Spleen (tissue), 11 donors: ENCODE measurements around the gene SAMD7. TPM values are rescaled to one million over a fixed set of nuclear protein-coding genes. Genes with fewer than 3 reads are reported as not detected.

ENCODE experiments used
- DNase-seq: peaks from one replicate; pipeline ENCODE4 v3.0.0-alpha.2; 2020
- H3K27ac ChIP-seq, 8 donors: fragments of 200-600 bp; sonication (generic) in 7 of 8; 1 replicate in 4 of 8; 2 replicates in 4 of 8; pipeline versions ENCODE4 v1.5.0 to v1.8.0; 2016 to 2021; ENCODE audit warnings: inconsistent platforms in 4 of 8, mild to moderate bottlenecking in 4 of 8, moderate library complexity in 1 of 8
- H3K27me3 ChIP-seq, 7 donors: fragments of 200-600 bp; sonication (generic) in 6 of 7; replicated peaks in 1 of 7; 1 replicate in 4 of 7; 2 replicates in 3 of 7; pipeline versions ENCODE4 v1.5.0 to v1.8.0; 2016 to 2021; ENCODE audit warnings: inconsistent platforms in 3 of 7, mild to moderate bottlenecking in 1 of 7
- H3K36me3 ChIP-seq, 6 donors: fragments of 200-600 bp; sonication (generic) in 5 of 6; 1 replicate in 4 of 6; 2 replicates in 2 of 6; pipeline versions ENCODE4 v1.5.0 to v1.8.0; 2016 to 2021; ENCODE audit warnings: inconsistent platforms in 2 of 6
- H3K4me1 ChIP-seq, 6 donors: fragments of 200-600 bp; sonication (generic) in 5 of 6; 1 replicate in 3 of 6; 2 replicates in 3 of 6; pipeline versions ENCODE4 v1.5.0 to v1.8.0; 2016 to 2021; ENCODE audit warnings: inconsistent platforms in 3 of 6
- H3K4me3 ChIP-seq, 8 donors: fragments of 200-600 bp; sonication (generic) in 7 of 8; 1 replicate in 4 of 8; 2 replicates in 4 of 8; pipeline versions ENCODE4 v1.5.0 to v1.8.0; 2016 to 2021; ENCODE audit warnings: inconsistent platforms in 4 of 8, mild to moderate bottlenecking in 4 of 8, moderate library complexity in 2 of 8
- H3K9me3 ChIP-seq, 8 donors: fragments of 200-600 bp; sonication (generic) in 7 of 8; 1 replicate in 4 of 8; 2 replicates in 4 of 8; pipeline versions ENCODE4 v1.5.0 to v1.8.0; 2016 to 2021; ENCODE audit warnings: inconsistent platforms in 4 of 8
- POLR2A ChIP-seq, 3 donors: fragments of 450-650 bp; IDR thresholded peaks; one replicate each; pipeline ENCODE4 v1.5.1; 2017; ENCODE audit warnings: antibody characterized with exemption in 3 of 3, mild to moderate bottlenecking in 1 of 3
- POLR2AphosphoS5 ChIP-seq, 3 donors: sonication (generic); formaldehyde crosslinking; IDR thresholded peaks; one replicate each; pipeline ENCODE4 v1.5.1; 2017; ENCODE audit warnings: antibody characterized with exemption in 3 of 3
- WGBS, 5 donors: extraction: QIAGEN DNeasy Blood & Tissue Kit in 3 of 5; methylation state at CpG; one replicate each; pipeline versions ENCODE4 v1.1.5 to v1.1.7; 2013 to 2018; 5-methylcytosine and 5-hydroxymethylcytosine counted together
- intact Hi-C: fragments of 100-400 bp; cut with DNase I; formaldehyde crosslinking; loops from one replicate; pipeline ENCODE4 v1.15.0; 2023; ENCODE audit warnings: low total_unique reads
- polyA plus RNA-seq, 3 donors: library from polyadenylated mRNA; stranded (reverse); fragments of 200-250 nt; gene quantifications; one replicate each; pipeline ENCODE4 v1.2.1, GENCODE V29; 2013
- total RNA-seq, 7 donors: library from RNA; depleted of rRNA in 3 of 7; stranded (reverse); fragments of >200 nt in 3 of 7; fragmentation: NEBNext Ultra II Directional in 4 of 7; extraction: Animal tissue kit (Norgen Biotek cat#: 25700) in 4 of 7; gene quantifications; one replicate each; pipeline versions ENCODE4 v1.1.0 to v1.2.1, GENCODE V29; 2016 to 2021
- TF ChIP-seq, protein P1 (sequence below), 11 experiments: fragments of 200-600 bp in 7 of 11; fragments of 450-650 bp in 4 of 11; sonication (generic) in 4 of 11; IDR thresholded peaks in 8 of 11; conservative IDR thresholded peaks in 3 of 11; 1 replicate in 7 of 11; 2 replicates in 4 of 11; pipeline versions ENCODE4 v1.4.0 to v1.8.0; 2016 to 2021; ENCODE audit warnings: antibody characterized with exemption in 11 of 11, inconsistent platforms in 4 of 11, mild to moderate bottlenecking in 1 of 11
- donor health status: healthy with polysubstance abuse.
- donor health status: DM: no; HTN: no; CAD: no; lungs with moderate emphysema.
- donor health status: DM: no; HTN: no; CAD: no.
- donor health status: Bipolar disorder and iron deficiency.
- donor health status: healthy.
- donor health status: DM: no; HTN: no; CAD: no.
- donor health status: DM: yes; HTN: yes; CAD: no.

Gene SAMD7
- total and polyA plus RNA-seq, 10 donors, result 0.03 to 0.08 (median 0.04) TPM; not detected in 7

DNA sequence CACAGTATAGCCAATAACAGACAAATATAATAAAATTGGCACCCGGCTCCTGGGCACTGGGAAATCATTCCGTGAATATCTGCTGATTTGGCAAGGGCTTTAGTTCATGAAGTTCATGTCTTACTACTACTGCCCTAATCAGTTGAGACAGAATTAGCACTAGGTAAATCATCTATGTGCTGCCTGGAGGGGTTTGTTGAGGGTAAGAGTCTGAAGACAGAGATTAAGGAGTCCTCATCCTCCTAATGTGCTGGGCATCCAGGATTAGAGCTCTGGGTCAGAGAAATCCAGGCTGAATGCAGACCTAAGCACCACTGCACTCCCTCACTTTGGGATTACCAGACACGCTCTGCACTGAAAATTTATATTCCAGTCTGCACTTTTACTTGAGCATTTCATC is 2.0 kb downstream of the SAMD7 start:
- WGBS, 5 donors, result 83 to 91% (median 89%) methylated on average over 3 of the region's 3 CpGs
- Histone ChIP-seq H3K4me3 (no peak overlapping the region), H3K27ac (no peak overlapping the region), H3K4me1 (no peaks in the 10 kb centered on the region), H3K9me3 (no peaks in the 10 kb centered on the region), H3K27me3 (no peaks in the 10 kb centered on the region), H3K36me3 (no peaks in the 10 kb centered on the region)
- TF ChIP-seq POLR2A (IDR thresholded peaks at IDR 0.05) (no peak), POLR2AphosphoS5 (IDR thresholded peaks at IDR 0.05) (no peak)
- TF ChIP-seq, protein P1, sequence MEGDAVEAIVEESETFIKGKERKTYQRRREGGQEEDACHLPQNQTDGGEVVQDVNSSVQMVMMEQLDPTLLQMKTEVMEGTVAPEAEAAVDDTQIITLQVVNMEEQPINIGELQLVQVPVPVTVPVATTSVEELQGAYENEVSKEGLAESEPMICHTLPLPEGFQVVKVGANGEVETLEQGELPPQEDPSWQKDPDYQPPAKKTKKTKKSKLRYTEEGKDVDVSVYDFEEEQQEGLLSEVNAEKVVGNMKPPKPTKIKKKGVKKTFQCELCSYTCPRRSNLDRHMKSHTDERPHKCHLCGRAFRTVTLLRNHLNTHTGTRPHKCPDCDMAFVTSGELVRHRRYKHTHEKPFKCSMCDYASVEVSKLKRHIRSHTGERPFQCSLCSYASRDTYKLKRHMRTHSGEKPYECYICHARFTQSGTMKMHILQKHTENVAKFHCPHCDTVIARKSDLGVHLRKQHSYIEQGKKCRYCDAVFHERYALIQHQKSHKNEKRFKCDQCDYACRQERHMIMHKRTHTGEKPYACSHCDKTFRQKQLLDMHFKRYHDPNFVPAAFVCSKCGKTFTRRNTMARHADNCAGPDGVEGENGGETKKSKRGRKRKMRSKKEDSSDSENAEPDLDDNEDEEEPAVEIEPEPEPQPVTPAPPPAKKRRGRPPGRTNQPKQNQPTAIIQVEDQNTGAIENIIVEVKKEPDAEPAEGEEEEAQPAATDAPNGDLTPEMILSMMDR (IDR thresholded peaks at IDR 0.05 in 8 of 11, conservative IDR thresholded peaks at IDR 0.05 in 3 of 11), result no peak
- intact Hi-C loops, result no loop called here
- DNase-seq, result no peak

DNA sequence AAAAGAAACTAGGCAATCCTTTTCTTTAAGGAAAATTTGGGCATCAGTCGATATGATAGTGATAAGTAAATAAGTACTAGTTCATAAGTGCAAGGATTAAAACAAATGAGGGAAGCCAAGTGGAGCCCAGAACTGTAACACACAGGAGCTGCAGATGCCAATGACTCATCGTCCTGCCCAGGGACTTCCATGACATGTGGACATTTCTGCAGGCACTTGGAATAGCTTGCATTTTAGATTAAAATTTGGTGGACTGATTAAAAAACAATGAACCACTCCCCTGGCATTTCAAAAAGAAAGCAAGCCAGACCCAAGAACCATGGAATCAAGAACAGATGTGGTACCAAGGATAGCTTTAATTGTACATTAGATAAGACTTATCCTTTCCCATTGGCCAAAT is 2.9 kb downstream of the SAMD7 start:
- DNase-seq, result no peak
- H3K27ac ChIP-seq, result no peak overlapping the region
- no peaks in the 10 kb centered on the region for H3K4me1 ChIP-seq
- no peaks in the 10 kb centered on the region for H3K9me3 ChIP-seq
- no peaks in the 10 kb centered on the region for H3K36me3 ChIP-seq
- H3K27me3 ChIP-seq, result no peaks in the 10 kb centered on the region
- intact Hi-C loops, result no loop called here
- WGBS, 5 donors, result 68 to 87% (median 76%) methylated on average over 2 of the region's 2 CpGs
- no peak overlapping the region for H3K4me3 ChIP-seq
- TF ChIP-seq, protein P1 (IDR thresholded peaks at IDR 0.05 in 8 of 11, conservative IDR thresholded peaks at IDR 0.05 in 3 of 11), result no peak
- TF ChIP-seq POLR2AphosphoS5 (IDR thresholded peaks at IDR 0.05) (no peak), POLR2A (IDR thresholded peaks at IDR 0.05) (no peak)

DNA sequence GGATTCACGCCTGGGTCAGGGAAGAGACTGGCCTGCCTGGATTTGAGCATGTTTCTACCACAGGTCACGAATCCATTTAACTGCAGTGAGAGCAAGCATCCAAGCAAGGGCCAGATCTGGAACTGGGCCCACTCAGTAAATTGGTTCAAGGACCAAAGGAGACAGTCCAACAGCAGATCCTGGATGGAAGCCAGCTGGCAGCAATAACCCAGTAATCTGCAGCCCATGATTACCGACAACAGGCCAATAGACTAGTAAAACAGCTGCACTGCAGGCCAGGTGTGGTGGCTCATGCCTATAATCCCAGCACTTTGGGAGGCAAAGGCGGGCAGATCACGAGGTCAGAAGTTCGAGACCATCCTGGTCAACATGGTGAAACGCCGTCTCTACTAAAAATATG is 11.8 kb downstream of the SAMD7 start:
- no peak for DNase-seq
- WGBS, 5 donors, result 53 to 62% (median 59%) methylated on average over 7 to 8 of the region's 8 CpGs
- Histone ChIP-seq H3K27me3 (no peaks in the 10 kb centered on the region), H3K4me1 (no peaks in the 10 kb centered on the region), H3K36me3 (no peaks in the 10 kb centered on the region), H3K9me3 (no peaks in the 10 kb centered on the region), H3K27ac (no peak overlapping the region), H3K4me3 (no peak overlapping the region)
- TF ChIP-seq, protein P1 (IDR thresholded peaks at IDR 0.05 in 8 of 11, conservative IDR thresholded peaks at IDR 0.05 in 3 of 11), result no peak
- peak in 1 of 3 donors; percentile 65 for TF ChIP-seq POLR2AphosphoS5 (IDR thresholded peaks at IDR 0.05)
- no peak for TF ChIP-seq POLR2A (IDR thresholded peaks at IDR 0.05)
- intact Hi-C loops, result no loop called here

DNA sequence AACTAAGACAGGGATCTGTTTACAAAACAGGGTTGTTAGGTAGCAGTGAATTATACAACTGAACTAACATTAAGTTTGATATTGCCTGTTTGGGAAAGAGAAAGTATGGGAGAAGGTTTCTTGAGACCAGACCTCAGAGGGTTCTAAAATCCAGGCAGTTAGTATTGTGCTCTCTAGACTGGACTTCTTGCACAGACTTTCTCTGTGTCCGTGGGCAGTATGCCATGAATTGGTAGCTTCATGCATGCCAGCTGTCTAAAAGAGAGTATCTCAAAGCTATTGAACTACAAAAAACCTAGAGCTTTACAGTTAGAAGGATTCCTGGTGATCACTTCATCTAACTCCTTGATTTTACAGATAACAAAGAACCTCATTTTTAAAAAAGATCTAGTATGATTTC is 12.5 kb downstream of the SAMD7 start:
- no peaks in the 10 kb centered on the region for H3K4me1 ChIP-seq
- no peaks in the 10 kb centered on the region for H3K36me3 ChIP-seq
- intact Hi-C loops, result no loop called here
- no peaks in the 10 kb centered on the region for H3K9me3 ChIP-seq
- no peak for DNase-seq
- no peak overlapping the region for H3K27ac ChIP-seq
- TF ChIP-seq, protein P1 (IDR thresholded peaks at IDR 0.05 in 8 of 11, conservative IDR thresholded peaks at IDR 0.05 in 3 of 11), result no peak
- no peak for TF ChIP-seq POLR2AphosphoS5 (IDR thresholded peaks at IDR 0.05)
- no peak for TF ChIP-seq POLR2A (IDR thresholded peaks at IDR 0.05)
- no peaks in the 10 kb centered on the region for H3K27me3 ChIP-seq
- 80 to 96% (median 88%) methylated on average over 1 of the region's 1 CpG for WGBS, 5 donors
- H3K4me3 ChIP-seq, result no peak overlapping the region
